ENCODE data around the gene ZNF366. TPM values are rescaled to one million over a fixed set of nuclear protein-coding genes. Genes with fewer than 3 reads are reported as not detected.

The ZNF366 gene
- total RNA-seq, 1 donor from 2014 or later, result 13.6 TPM

DNA sequence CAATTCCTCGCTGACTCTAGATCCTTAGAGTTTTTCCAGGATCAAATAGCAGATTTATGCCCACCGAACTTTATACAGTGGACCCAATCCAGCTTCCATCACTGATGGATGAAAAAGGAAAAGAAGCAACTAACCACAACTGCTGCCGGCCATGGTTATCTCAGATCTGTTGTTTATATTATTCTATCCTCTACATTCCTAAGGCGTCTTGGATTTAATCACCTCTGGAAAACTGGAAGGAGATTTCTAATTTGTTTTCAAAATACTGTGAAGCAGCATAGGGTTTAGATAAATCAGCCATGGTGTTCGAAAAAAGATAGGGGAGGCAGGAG lies 663 bp upstream of the ZNF366 start:
- DNase-seq (no peak), ATAC-seq (no peak)
- intact Hi-C loops (cut with DNase I), result no loop called here
- Histone ChIP-seq H3K9me3 (no peaks in the 10 kb centered on the region), H3K4me1 (peaks cover 28% of the 10 kb centered on the region), H3K27ac (peak overlapping the region; percentile 54), H3K4me3 (peak overlapping the region; percentile 28), H3K27me3 (ENCODE audit: low read depth) (no peaks in the 10 kb centered on the region), H3K36me3 (no peaks in the 10 kb centered on the region)
- TF ChIP-seq, protein P1, sequence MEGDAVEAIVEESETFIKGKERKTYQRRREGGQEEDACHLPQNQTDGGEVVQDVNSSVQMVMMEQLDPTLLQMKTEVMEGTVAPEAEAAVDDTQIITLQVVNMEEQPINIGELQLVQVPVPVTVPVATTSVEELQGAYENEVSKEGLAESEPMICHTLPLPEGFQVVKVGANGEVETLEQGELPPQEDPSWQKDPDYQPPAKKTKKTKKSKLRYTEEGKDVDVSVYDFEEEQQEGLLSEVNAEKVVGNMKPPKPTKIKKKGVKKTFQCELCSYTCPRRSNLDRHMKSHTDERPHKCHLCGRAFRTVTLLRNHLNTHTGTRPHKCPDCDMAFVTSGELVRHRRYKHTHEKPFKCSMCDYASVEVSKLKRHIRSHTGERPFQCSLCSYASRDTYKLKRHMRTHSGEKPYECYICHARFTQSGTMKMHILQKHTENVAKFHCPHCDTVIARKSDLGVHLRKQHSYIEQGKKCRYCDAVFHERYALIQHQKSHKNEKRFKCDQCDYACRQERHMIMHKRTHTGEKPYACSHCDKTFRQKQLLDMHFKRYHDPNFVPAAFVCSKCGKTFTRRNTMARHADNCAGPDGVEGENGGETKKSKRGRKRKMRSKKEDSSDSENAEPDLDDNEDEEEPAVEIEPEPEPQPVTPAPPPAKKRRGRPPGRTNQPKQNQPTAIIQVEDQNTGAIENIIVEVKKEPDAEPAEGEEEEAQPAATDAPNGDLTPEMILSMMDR (IDR thresholded peaks at IDR 0.05), result no peak

DNA sequence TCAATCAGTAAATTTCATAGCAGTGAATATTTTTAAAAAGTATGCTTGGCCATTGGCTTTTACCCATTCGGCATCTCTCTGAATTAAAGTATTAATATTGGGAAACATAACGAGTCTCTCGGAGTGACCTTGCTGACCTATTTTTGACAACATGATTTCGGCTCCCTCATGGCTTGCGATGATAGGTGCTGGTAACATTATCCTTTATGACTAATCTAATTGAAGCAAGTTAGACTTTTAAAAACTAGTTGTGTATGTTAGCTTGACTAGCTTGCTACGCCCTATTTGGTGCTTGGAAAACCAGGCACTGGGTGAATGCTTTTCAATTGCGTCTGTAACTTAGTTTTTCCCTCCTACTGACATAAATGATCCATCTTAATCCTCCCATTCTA lies 1.1 kb downstream of the ZNF366 start:
- Histone ChIP-seq H3K4me3 (peak overlapping the region; percentile 28), H3K36me3 (no peaks in the 10 kb centered on the region), H3K4me1 (peaks cover 28% of the 10 kb centered on the region), H3K9me3 (no peaks in the 10 kb centered on the region), H3K27ac (peak overlapping the region; percentile 33), H3K27me3 (ENCODE audit: low read depth) (no peaks in the 10 kb centered on the region)
- no peak for DNase-seq
- ATAC-seq, result no peak
- TF ChIP-seq, protein P1 (IDR thresholded peaks at IDR 0.05), result no peak
- intact Hi-C loops (cut with DNase I), result no loop called here

DNA sequence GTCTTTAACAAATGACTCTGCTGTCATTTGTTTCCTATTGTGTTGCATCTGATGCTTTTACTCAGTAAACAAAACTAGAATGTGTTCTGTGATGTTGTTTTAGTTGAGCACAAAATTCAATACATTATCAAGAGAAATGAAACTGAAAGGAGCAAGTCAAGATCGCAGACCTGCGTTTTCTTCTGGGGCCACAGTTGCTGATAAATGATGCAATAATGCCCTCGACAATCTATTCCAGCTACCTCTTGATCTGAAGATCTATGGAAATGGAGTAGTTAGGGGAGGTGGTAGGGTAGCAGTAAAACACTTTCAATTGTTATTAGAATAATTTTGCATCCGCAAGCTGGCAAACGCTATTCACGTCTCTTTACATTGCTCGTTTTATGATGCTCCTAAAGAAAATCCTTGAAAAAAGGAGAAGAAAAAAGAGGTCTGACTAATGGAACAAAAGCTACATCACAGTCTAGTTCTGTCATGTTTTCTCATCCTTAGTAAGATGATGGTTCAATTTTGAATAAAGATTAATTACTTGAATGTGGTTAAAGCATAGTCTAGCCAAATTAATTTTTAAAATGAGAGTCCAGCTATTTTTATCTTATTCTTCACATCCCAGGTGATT lies 1.6 kb downstream of the ZNF366 start:
- ATAC-seq (no peak), DNase-seq (no peak)
- peak overlapping the region; percentile 28 for H3K4me3 ChIP-seq
- H3K9me3 ChIP-seq, result no peaks in the 10 kb centered on the region
- H3K27me3 ChIP-seq (ENCODE audit: low read depth), result no peaks in the 10 kb centered on the region
- intact Hi-C loops (cut with DNase I), result no loop called here
- TF ChIP-seq, protein P1 (IDR thresholded peaks at IDR 0.05), result no peak
- H3K36me3 ChIP-seq, result no peaks in the 10 kb centered on the region
- H3K4me1 ChIP-seq, result peaks cover 26% of the 10 kb centered on the region
- peak overlapping the region; percentile 34 for H3K27ac ChIP-seq

DNA sequence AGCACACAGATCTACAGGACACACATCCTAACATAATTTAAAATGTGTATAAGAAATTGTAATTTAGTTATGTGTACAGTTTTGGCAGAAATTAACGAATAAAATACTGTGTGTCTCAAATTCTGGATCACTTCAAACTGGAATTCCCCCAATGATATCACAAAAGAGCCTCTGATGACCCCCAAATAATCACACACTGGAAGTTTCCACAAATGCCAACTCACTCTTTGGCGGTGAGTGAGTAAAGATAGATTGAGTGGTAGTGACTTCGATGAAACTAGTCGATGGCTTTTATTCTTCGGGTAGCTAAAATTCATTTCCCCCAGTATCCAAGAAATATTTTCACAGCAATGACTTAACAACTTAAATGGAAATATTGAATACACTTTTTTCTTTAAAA lies 2.2 kb downstream of the ZNF366 start:
- Histone ChIP-seq H3K27ac (peak overlapping the region; percentile 34), H3K4me3 (peak overlapping the region; percentile 28)
- intact Hi-C loops (cut with DNase I), result no loop called here

DNA sequence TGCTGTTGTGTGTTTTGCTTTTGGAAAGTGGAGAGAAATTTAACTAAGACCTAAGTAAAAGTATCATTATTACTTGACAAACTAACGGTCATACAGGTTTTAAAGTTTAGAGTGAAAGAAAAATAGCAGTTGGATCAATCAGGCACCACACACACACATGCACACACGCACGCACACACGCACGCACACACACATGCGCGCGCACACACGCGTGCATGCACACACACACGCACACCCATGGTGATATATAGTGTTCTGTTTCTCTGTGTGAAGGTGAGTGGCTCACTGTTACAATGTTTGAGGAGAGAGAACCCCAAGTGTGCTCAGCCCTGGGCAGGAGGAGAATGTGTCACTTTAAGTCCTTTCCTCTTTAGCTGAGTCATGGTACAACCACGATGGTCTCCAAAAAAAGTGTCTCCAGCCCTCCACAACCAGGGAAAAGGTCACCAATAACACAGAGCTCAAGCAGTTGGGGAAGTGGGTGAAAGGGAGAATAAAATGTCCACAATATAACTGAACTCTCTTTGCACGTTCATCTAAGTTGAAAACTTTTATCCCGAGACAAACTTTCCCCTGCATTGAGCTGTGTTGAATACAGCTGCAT lies 3.2 kb downstream of the ZNF366 start:
- no peaks in the 10 kb centered on the region for H3K9me3 ChIP-seq
- intact Hi-C loops (cut with DNase I), result no loop called here
- H3K4me1 ChIP-seq, result peaks cover 20% of the 10 kb centered on the region
- ATAC-seq (peak; percentile 44 to 52), DNase-seq (no peak)
- H3K27me3 ChIP-seq (ENCODE audit: low read depth), result no peaks in the 10 kb centered on the region
- peak overlapping the region; percentile 34 for H3K27ac ChIP-seq
- peak overlapping the region; percentile 28 for H3K4me3 ChIP-seq
- TF ChIP-seq, protein P1 (IDR thresholded peaks at IDR 0.05), result no peak
- H3K36me3 ChIP-seq, result no peaks in the 10 kb centered on the region

More for the DNA sequence above, 2.2 kb downstream of the ZNF366 start:
- no peak for DNase-seq
- H3K27me3 ChIP-seq (ENCODE audit: low read depth), result no peaks in the 10 kb centered on the region
- no peaks in the 10 kb centered on the region for H3K36me3 ChIP-seq
- no peaks in the 10 kb centered on the region for H3K9me3 ChIP-seq
- peaks cover 20% of the 10 kb centered on the region for H3K4me1 ChIP-seq
- ATAC-seq, result no peak
- TF ChIP-seq, protein P1 (IDR thresholded peaks at IDR 0.05), result no peak
